Inferior parietal cortex (tissue), 1 donor: ENCODE measurements around the gene ZNF625.

ENCODE experiments used
- DNase-seq: peaks from one replicate; pipeline ENCODE4 v3.0.0-alpha.2; 2016; ENCODE audit errors: extremely low spot score

Gene ZNF625

GRCh38 chr19:12156223-12157058, at the start of gene ZNF625:
TSS of gene ZNF625 (minus strand) at chr19:12156734. CDS start at chr19:12156558, 176 bp downstream.
- DNase-seq: peak; percentile 81

GRCh38 chr19:12205296-12205695, 48.8 kb upstream of the ZNF625 start:
- DNase-seq: no peak

- no peak for DNase-seq
These were observed 45.7 kb upstream of the ZNF625 start for GRCh38 chr19:12202250-12202649.

- DNase-seq: no peak
These were observed 43.4 kb upstream of the ZNF625 start for GRCh38 chr19:12199757-12200419.

GRCh38 chr19:12198136-12198535, 41.6 kb upstream of the ZNF625 start:
- DNase-seq: no peak

- peak; percentile 82 for DNase-seq
These were observed 38.5 kb upstream of the ZNF625 start for GRCh38 chr19:12194827-12195731.

GRCh38 chr19:12187625-12188024, 31.1 kb upstream of the ZNF625 start:
- DNase-seq: no peak

GRCh38 chr19:12180377-12180776, 23.8 kb upstream of the ZNF625 start:
- no peak for DNase-seq

GRCh38 chr19:12166626-12167025, 10.1 kb upstream of the ZNF625 start:
- no peak for DNase-seq

GRCh38 chr19:12163826-12164225, 7.3 kb upstream of the ZNF625 start:
- DNase-seq: no peak

- DNase-seq: peak; percentile 93
These were observed 6.6 kb upstream of the ZNF625 start, which contains the start of gene ZNF136 for GRCh38 chr19:12162882-12163806. TSS of gene ZNF136 (plus strand) at chr19:12163096. CDS start at chr19:12163204, 108 bp downstream.

- DNase-seq: no peak
These were observed 6.0 kb upstream of the ZNF625 start for GRCh38 chr19:12162513-12162881.

GRCh38 chr19:12159773-12160414, 3.4 kb upstream of the ZNF625 start:
- no peak for DNase-seq

GRCh38 chr19:12155324-12155860, 1.1 kb downstream of the ZNF625 start:
- DNase-seq: no peak

- no peak for DNase-seq
These were observed 11.2 kb downstream of the ZNF625 start for GRCh38 chr19:12145348-12145747.

GRCh38 chr19:12141405-12141736, 15.2 kb downstream of the ZNF625 start:
- DNase-seq: no peak

GRCh38 chr19:12140545-12141404, 15.8 kb downstream of the ZNF625 start:
- DNase-seq: peak; percentile 94

GRCh38 chr19:12139885-12140544, 16.5 kb downstream of the ZNF625 start, which contains the start of gene ZNF20:
TSS of gene ZNF20 (minus strand) at chr19:12140350. CDS start at chr19:12140182, 168 bp downstream.
- peak; percentile 94 for DNase-seq

- DNase-seq: no peak
These were observed 17.3 kb downstream of the ZNF625 start for GRCh38 chr19:12139269-12139668.
